Stimulated activated CD8-positive, alpha-beta memory T cell treated with anti-CD3 and anti-CD28 coated beads, Interleukin-7, amount 100 ng/mL, for 1 hour (primary cell): Measurements from ENCODE around the gene OSTM1.
A peak's percentile ranks its signal among the peaks of the same experiment; 100 is the strongest.

ENCODE experiments used
- DNase-seq, 2 donors: peaks; one replicate each; pipeline ENCODE4 v3.0.0-alpha.2; 2020; ENCODE audit warnings: low read depth in 2 of 2

The OSTM1 gene, protein sequence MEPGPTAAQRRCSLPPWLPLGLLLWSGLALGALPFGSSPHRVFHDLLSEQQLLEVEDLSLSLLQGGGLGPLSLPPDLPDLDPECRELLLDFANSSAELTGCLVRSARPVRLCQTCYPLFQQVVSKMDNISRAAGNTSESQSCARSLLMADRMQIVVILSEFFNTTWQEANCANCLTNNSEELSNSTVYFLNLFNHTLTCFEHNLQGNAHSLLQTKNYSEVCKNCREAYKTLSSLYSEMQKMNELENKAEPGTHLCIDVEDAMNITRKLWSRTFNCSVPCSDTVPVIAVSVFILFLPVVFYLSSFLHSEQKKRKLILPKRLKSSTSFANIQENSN

GRCh38 chr6:108074359-108075144 lies at the start of gene OSTM1:
TSS of gene OSTM1 (minus strand) at chr6:108074741. CDS start at chr6:108074651, 90 bp downstream.
- DNase-seq = peak; percentile 85 to 88

DNA sequence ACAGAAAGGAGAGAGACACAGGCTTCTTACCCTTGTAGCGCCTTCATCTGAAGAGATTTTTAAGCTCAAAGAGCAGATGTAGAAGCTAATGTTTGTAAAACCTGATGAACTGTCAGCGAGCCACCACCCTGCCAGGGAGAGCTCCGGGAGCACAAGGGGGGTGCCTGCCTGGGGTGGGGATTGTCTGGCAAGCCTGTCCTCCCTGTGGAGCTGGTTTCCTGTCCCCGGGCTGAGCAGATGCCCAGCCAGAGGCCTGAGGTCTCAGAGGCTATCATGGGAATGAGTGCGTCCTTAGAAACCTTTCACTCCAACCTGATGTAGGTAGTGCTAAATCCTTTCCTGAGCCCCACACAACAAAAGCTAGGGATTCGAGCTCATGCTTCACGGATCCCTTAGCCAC lies 49.4 kb upstream of the OSTM1 start:
- DNase-seq = no peak

DNA sequence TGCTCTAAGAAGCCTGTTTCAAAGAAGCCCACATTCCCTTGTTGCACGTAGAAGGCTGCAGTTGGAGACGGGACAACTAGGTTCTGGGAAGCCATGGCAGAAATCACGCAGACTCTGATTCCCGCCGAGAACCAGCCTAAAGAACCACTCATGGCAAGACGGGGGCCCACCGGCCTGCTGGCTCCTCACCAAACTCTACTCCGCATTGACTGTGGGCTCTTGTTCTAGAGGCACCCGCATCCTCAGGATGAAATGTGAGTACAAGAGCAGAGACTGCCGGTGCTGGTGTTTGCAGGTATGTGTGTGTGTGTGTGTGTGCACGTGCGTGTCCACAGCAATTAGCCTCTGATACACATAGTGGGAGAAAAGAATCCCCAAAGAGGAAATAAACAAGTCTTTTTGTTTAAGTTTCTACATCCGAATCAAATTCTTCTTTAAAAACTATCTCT lies 49.0 kb upstream of the OSTM1 start:
- DNase-seq = no peak

- no peak for DNase-seq
Observed at GRCh38 chr6:108121612-108122011, 47.1 kb upstream of the OSTM1 start.

- DNase-seq = no peak
Observed at GRCh38 chr6:108120311-108120710, 45.8 kb upstream of the OSTM1 start.

- DNase-seq = no peak
Observed at GRCh38 chr6:108119769-108120141, 45.2 kb upstream of the OSTM1 start.

GRCh38 chr6:108118810-108119768 lies 44.5 kb upstream of the OSTM1 start:
- DNase-seq = no peak

DNA sequence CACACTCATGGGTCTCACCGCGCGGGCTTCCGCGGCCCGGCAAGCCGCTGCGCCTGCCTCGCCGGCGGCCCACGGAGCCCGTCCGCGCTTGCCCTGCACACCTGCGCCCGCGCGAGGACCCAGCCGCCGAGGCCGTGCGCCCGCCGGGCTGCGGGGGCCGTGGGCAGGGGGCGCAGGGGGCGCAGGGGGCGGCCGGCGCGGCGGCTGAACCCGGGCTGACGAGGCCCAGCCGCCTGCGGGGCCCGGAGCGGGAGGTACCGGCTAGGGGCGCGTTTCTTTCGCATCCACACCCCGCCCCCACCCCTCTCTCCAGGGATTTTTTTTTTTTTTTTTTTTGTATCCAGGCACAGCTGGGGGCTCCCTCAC lies 43.8 kb upstream of the OSTM1 start:
- no peak for DNase-seq

DNA sequence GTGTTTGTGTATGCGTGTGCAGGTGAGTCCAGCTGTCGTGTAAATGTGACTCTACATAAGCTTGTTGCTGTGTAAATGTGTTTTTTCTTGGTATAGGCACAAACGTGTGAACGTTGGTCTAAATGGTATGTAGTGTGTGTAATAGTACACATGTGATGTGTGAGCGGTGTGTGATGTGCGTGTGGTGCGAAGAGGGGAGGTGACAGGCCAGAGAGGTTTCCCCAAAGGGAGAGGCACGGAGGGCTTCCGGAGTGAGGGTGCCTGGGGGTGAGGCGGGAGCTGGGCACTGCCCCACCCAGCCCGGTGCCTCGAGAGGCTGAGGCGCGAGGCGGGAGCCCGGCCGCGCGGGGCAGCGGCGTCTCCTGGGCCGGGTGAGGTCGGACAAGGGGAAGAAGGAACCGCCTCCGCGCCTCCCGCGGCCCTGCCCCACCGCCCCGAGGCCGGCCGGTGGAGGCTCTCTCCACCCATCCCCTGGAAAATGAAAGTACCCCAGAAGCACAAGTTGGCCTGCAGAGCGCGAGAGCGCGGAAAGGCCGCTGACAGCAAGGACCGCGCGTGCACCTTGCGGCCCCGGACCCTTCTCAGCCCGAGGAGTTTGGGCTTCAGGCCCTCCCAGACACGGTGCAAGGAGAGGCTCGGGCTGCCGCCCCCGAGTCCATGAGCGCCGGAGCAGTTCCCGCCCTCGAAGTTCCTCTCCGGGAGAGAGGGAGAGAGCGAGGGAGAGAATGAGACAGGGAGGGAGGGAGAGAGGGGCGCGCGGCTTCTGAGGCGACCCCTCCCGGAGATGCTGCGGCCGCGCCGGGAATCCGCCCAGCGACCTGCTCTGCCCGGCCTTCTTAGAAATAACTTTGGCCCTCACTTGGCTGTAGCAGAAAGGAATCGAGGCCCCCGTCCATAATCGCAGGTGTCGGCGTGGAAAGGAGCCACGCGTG lies 43.2 kb upstream of the OSTM1 start:
- DNase-seq = no peak

DNA sequence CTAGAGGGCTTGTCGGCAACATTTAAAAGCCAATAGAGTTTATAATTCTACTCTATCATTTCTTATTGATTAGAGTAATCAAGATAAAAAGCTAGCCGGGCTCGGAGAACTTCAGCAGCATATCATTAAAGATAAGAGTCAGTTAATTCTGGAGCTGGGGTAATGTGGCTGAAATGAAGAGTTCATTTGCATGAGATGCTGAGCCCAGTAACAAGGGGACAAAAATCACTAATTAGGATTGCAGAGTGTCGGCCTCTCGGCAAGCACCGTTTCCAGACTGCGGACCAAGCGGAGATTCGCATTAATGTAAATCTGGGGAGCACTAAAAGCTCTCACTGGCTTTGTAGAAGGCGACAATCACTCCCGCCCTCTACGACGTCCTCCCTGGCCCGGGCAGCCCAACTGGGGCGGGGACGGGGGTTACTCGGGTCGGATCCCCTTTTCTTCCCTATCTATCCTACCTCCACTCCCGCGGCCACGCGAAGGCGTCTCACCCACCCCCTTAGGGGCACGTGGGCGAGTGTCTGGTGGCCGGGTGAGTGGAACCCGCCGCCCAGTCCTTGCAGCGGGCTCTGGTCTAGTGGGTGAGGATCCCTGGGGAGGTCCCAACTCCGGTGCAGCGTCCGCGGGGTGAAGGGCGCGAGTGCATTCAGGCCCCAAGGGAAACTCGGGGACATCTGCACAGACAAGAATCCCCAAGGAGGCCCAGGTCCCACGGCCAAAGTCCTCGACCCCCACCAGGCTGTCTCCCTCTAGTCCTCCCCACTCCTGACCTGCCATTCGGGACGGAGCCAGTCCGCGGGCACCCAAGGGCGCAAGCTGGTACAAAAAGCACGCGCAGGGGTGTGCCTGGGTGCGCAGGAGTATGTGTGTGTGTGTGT lies 42.2 kb upstream of the OSTM1 start:
- no peak for DNase-seq

- no peak for DNase-seq
Observed at GRCh38 chr6:108115598-108116058, 41.1 kb upstream of the OSTM1 start.

DNA sequence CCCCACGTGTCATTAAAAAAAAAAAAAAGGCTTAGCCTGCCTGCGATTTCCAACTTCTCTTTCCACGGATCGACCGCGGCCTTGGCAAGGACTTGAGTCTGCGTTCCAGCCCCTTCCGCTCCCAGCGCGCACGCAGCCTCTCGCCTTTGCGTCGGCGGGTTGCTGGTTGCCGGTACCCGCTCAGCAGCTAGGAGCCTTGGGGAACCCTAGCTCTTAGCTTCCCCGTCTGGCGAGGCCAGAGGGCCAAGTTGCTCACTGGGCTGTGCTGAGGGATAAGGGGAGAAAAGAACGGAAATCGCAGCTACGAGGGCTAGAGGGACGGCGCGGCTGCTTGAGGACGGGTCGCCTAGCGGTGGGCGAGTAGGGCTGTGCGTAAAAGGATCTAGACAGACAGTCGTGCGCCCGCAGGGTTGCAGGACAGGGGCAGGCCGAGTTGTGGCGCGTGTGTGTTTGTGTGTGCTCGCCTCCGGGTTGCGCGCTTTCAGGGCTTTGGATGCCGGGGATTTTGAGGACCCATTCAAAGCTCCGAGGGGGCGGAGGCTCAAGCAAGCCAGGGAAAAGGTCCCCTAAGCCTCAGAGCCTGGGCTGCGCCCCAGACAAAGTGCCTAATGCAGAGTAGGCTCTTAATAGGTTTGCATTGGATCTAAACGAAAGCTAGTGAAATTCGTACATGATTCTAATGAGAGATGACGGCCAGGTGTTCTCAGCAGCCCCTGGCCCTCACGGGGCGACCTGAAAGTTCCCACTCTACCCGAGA lies 40.5 kb upstream of the OSTM1 start:
- DNase-seq = no peak

DNA sequence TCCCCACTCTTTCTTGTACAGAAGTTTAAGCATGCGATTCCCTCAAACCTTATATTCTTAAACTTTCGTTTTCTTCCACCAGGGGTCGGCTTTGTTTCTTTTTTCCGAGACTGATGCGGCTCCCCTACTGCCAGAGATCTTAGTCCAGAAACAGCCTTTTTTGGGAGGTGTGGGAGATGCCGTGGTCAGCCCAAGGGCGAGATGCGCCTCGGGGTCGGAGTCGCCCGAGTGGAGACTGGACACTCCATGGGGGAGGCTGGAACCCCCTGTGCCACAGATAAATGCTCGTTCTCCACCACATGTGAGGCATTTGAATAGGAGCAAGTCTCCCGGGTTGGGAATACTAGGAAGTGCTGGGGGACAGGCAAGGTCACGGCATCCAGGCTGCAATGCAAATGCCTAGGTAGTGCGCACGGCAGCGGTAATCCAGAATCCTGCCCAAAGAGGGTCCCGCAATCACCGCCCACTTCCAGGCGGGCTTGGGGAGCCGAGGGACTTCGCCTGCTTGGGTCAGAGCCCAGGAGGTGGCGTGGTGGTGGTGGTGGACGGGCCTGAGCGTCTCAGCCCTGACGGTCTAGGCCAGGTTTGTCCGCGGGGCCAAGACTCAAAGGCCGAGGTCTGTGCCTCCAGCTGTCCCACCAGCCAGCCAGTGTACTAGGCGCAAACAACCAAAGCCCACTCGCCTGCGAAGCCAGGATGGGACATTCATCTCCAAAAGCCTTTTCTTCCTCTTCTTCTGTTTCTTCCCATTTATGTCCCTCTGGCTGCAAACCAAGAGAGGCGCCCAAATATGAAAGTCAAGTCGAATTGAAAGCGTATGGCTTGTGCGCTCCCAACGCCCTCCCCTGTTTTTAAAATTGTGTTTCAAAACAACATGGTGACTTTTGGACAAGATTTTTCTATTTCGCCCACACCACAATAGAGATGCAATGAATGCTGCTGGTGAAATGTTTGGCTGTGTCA lies 39.3 kb upstream of the OSTM1 start:
- DNase-seq = no peak

DNA sequence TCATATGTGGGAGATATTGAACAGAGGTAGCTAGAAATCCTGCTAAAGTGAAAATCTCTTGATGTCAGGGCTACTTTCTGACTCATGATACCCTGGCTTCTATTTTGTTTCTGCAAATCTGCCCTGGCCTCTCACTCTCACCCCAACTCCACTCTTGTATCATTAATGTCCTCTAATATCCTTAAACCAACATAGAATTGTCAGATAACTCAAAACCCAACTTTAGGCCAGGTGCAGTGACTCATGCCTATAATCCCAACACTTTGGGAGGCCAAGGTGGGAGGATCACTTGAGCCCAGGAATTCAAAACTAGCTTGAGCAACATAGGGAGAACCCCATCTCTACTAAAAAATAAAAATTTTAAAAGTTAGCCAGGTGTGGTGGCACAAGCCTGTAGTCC lies 33.8 kb upstream of the OSTM1 start:
- DNase-seq = no peak

DNA sequence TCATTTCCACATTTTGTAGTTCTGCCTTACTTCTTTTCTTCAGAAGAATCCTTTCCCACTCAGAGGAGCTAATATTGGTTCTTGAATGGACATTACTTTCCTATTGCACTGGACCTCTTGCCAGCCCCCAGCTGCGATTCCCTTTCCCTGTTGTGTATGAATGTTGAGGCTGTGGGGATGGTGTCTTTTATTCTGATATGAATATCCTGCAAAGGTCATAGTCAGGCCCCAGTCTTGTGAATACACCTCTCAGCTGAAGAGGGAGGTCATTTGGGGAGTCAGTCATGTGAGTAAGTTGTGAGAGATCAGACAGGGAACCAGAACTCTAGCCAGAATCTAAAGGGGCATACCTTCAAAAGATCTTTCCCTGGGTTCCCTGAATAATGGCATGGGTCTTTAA lies 32.6 kb upstream of the OSTM1 start:
- DNase-seq = no peak

GRCh38 chr6:108106694-108107093 lies 32.2 kb upstream of the OSTM1 start:
- DNase-seq = no peak

- DNase-seq = no peak
Observed at GRCh38 chr6:108106261-108106660, 31.7 kb upstream of the OSTM1 start.

DNA sequence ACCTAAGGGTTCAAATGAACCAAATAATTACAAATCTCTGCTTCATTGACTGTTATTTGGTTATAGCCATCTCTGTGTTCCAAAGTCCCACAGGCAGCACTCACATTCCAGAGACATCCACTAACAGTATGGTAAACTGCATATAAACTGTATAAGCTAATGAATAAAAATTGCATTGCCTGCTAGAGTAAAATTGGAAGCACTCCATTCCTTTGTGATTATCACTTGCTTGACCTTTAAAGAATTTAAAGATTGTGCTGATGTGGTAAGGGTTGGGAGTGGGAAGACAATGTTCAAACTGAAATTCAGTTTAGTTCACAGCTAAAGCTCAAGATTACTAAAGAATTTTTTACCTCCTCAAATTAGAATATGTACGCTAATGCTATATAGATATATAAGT lies 31.0 kb upstream of the OSTM1 start:
- DNase-seq = no peak
